ENCODE results near the gene TMIGD1.

TMIGD1 gene

GRCh38 chr17:30314474-30314873 lies 19.4 kb downstream of the TMIGD1 start:
- H3K36me3 ChIP-seq (ENCODE audit: control insufficient read depth, insufficient read depth, low read length) = no peaks in the 10 kb centered on the region
- H3K4me1 ChIP-seq (ENCODE audit: control insufficient read depth, insufficient read depth, low read length) = peaks cover 2% of the 10 kb centered on the region
- no peaks in the 10 kb centered on the region for H3K27me3 ChIP-seq (ENCODE audit: control insufficient read depth, insufficient read depth, low read length)
- no peak overlapping the region for H3K27ac ChIP-seq (ENCODE audit: low read depth, low read length)
- no peak overlapping the region for H3K4me3 ChIP-seq (ENCODE audit: low read length)
- H3K9ac ChIP-seq (ENCODE audit: low read length) = no peak overlapping the region

DNA sequence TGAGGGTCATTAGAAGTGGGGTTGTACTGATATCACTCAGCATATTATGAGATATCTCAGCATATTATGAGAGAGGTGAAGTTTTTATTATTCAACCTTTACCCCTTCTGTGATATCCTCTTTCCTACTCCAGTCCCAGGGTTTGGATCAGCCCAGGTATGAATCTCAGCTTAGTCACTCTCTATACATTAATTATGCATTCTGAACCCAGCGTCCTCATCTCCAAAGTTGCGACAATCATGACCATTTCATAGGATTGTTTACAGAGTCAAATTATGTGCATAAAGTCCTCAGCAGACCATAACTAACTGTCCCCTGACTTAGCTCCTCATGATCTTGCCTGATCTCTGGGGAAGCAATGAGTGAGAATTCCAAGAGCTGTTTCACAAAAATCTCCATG lies 21.6 kb downstream of the TMIGD1 start:
- no peaks in the 10 kb centered on the region for H3K27me3 ChIP-seq (ENCODE audit: control insufficient read depth, insufficient read depth, low read length)
- H3K4me3 ChIP-seq (ENCODE audit: low read length) = no peak overlapping the region
- H3K27ac ChIP-seq (ENCODE audit: low read depth, low read length) = no peak overlapping the region
- no peaks in the 10 kb centered on the region for H3K36me3 ChIP-seq (ENCODE audit: control insufficient read depth, insufficient read depth, low read length)
- no peaks in the 10 kb centered on the region for H3K4me1 ChIP-seq (ENCODE audit: control insufficient read depth, insufficient read depth, low read length)
- H3K9ac ChIP-seq (ENCODE audit: low read length) = no peak overlapping the region

DNA sequence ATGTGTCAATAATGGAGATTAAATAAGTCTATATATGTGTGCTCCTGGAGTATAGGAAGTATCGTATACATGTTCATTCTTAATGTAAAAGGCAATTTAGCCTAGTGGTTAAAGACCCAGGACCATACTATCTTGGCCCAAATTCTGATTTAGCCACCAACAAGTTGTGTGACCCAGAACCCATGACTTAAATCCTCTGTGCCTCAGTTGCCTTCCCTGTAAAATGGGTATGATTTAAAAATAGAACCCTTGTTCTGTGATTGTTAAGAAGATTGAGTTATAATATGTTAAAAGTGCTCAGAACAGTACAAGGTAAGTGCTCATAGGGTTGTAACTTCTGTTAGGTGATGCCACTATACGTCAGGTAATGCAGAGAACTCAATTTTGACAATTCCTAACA lies 23.3 kb downstream of the TMIGD1 start:
- Histone ChIP-seq H3K27ac (ENCODE audit: low read depth, low read length) (no peak overlapping the region), H3K4me1 (ENCODE audit: control insufficient read depth, insufficient read depth, low read length) (no peaks in the 10 kb centered on the region), H3K27me3 (ENCODE audit: control insufficient read depth, insufficient read depth, low read length) (no peaks in the 10 kb centered on the region), H3K36me3 (ENCODE audit: control insufficient read depth, insufficient read depth, low read length) (no peaks in the 10 kb centered on the region), H3K4me3 (ENCODE audit: low read length) (no peak overlapping the region), H3K9ac (ENCODE audit: low read length) (no peak overlapping the region)

DNA sequence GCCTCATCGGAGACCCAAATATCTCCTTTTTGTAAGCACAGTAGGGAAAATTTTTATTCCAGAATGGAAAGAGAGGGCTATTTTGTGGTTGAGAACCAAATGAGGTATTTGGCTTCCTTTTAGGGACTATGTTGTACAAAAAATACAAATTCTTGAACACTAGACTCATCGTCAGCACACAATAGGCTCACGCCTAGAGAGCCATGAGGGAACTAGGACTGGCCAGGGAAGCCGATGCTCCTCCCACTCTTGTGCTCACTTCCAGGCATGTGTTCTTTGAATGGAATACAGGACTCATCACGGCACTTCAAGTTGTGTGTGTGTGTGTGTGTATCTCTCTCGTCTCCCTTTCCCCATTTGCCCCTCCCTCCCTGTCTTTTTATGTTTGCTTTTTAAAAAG lies 24.3 kb downstream of the TMIGD1 start:
- Histone ChIP-seq H3K4me1 (ENCODE audit: control insufficient read depth, insufficient read depth, low read length) (no peaks in the 10 kb centered on the region), H3K9ac (ENCODE audit: low read length) (no peak overlapping the region), H3K27ac (ENCODE audit: low read depth, low read length) (no peak overlapping the region), H3K4me3 (ENCODE audit: low read length) (no peak overlapping the region), H3K36me3 (ENCODE audit: control insufficient read depth, insufficient read depth, low read length) (no peaks in the 10 kb centered on the region), H3K27me3 (ENCODE audit: control insufficient read depth, insufficient read depth, low read length) (no peaks in the 10 kb centered on the region)

GRCh38 chr17:30308406-30308805 lies 25.5 kb downstream of the TMIGD1 start:
- no peaks in the 10 kb centered on the region for H3K4me1 ChIP-seq (ENCODE audit: control insufficient read depth, insufficient read depth, low read length)
- no peak overlapping the region for H3K27ac ChIP-seq (ENCODE audit: low read depth, low read length)
- no peaks in the 10 kb centered on the region for H3K36me3 ChIP-seq (ENCODE audit: control insufficient read depth, insufficient read depth, low read length)
- H3K27me3 ChIP-seq (ENCODE audit: control insufficient read depth, insufficient read depth, low read length) = no peaks in the 10 kb centered on the region
- no peak overlapping the region for H3K9ac ChIP-seq (ENCODE audit: low read length)
- no peak overlapping the region for H3K4me3 ChIP-seq (ENCODE audit: low read length)

- H3K36me3 ChIP-seq (ENCODE audit: control insufficient read depth, insufficient read depth, low read length) = no peaks in the 10 kb centered on the region
- no peak overlapping the region for H3K9ac ChIP-seq (ENCODE audit: low read length)
- H3K27ac ChIP-seq (ENCODE audit: low read depth, low read length) = no peak overlapping the region
- no peaks in the 10 kb centered on the region for H3K4me1 ChIP-seq (ENCODE audit: control insufficient read depth, insufficient read depth, low read length)
- H3K4me3 ChIP-seq (ENCODE audit: low read length) = no peak overlapping the region
- H3K27me3 ChIP-seq (ENCODE audit: control insufficient read depth, insufficient read depth, low read length) = no peaks in the 10 kb centered on the region
These were observed 29.1 kb downstream of the TMIGD1 start for GRCh38 chr17:30304778-30305177.

GRCh38 chr17:30302241-30302640 lies 31.6 kb downstream of the TMIGD1 start:
- Histone ChIP-seq H3K4me1 (ENCODE audit: control insufficient read depth, insufficient read depth, low read length) (no peaks in the 10 kb centered on the region), H3K27me3 (ENCODE audit: control insufficient read depth, insufficient read depth, low read length) (no peaks in the 10 kb centered on the region), H3K36me3 (ENCODE audit: control insufficient read depth, insufficient read depth, low read length) (no peaks in the 10 kb centered on the region), H3K9ac (ENCODE audit: low read length) (no peak overlapping the region), H3K27ac (ENCODE audit: low read depth, low read length) (no peak overlapping the region), H3K4me3 (ENCODE audit: low read length) (no peak overlapping the region)

DNA sequence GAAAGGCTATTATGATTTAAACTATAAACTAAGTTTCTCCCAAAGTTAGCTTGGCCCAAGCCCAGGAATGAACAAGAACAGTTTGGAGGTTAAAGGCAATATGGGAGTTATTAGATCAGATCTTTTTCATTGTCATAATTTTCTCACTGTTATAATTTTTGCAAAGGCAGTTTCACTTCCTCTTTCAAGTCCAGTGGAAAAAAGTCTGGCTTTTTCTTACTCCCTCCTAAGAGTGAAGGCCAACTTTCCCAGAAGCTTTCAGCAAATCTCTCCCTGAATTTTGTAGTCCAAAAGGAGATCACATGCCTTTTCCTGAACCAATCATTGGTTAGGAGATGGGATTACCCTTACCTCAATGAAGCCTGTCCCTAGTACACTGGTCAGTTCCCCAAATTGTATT lies 33.0 kb downstream of the TMIGD1 start:
- Histone ChIP-seq H3K27me3 (ENCODE audit: control insufficient read depth, insufficient read depth, low read length) (no peaks in the 10 kb centered on the region), H3K4me1 (ENCODE audit: control insufficient read depth, insufficient read depth, low read length) (no peaks in the 10 kb centered on the region), H3K36me3 (ENCODE audit: control insufficient read depth, insufficient read depth, low read length) (no peaks in the 10 kb centered on the region), H3K4me3 (ENCODE audit: low read length) (no peak overlapping the region), H3K9ac (ENCODE audit: low read length) (no peak overlapping the region), H3K27ac (ENCODE audit: low read depth, low read length) (no peak overlapping the region)

GRCh38 chr17:30299000-30299399 lies 34.9 kb downstream of the TMIGD1 start:
- H3K27ac ChIP-seq (ENCODE audit: low read depth, low read length) = no peak overlapping the region
- H3K36me3 ChIP-seq (ENCODE audit: control insufficient read depth, insufficient read depth, low read length) = no peaks in the 10 kb centered on the region
- H3K4me3 ChIP-seq (ENCODE audit: low read length) = no peak overlapping the region
- H3K9ac ChIP-seq (ENCODE audit: low read length) = no peak overlapping the region
- H3K4me1 ChIP-seq (ENCODE audit: control insufficient read depth, insufficient read depth, low read length) = no peaks in the 10 kb centered on the region
- no peaks in the 10 kb centered on the region for H3K27me3 ChIP-seq (ENCODE audit: control insufficient read depth, insufficient read depth, low read length)

- H3K27ac ChIP-seq (ENCODE audit: low read depth, low read length) = no peak overlapping the region
- H3K27me3 ChIP-seq (ENCODE audit: control insufficient read depth, insufficient read depth, low read length) = no peaks in the 10 kb centered on the region
- no peak overlapping the region for H3K4me3 ChIP-seq (ENCODE audit: low read length)
- H3K36me3 ChIP-seq (ENCODE audit: control insufficient read depth, insufficient read depth, low read length) = no peaks in the 10 kb centered on the region
- no peaks in the 10 kb centered on the region for H3K4me1 ChIP-seq (ENCODE audit: control insufficient read depth, insufficient read depth, low read length)
- H3K9ac ChIP-seq (ENCODE audit: low read length) = no peak overlapping the region
These were observed 36.1 kb downstream of the TMIGD1 start for GRCh38 chr17:30297715-30298114.

GRCh38 chr17:30296499-30297080 lies 37.3 kb downstream of the TMIGD1 start:
- H3K4me3 ChIP-seq (ENCODE audit: low read length) = no peak overlapping the region
- H3K36me3 ChIP-seq (ENCODE audit: control insufficient read depth, insufficient read depth, low read length) = no peaks in the 10 kb centered on the region
- H3K4me1 ChIP-seq (ENCODE audit: control insufficient read depth, insufficient read depth, low read length) = no peaks in the 10 kb centered on the region
- H3K27ac ChIP-seq (ENCODE audit: low read depth, low read length) = no peak overlapping the region
- no peak overlapping the region for H3K9ac ChIP-seq (ENCODE audit: low read length)
- no peaks in the 10 kb centered on the region for H3K27me3 ChIP-seq (ENCODE audit: control insufficient read depth, insufficient read depth, low read length)

- peak overlapping the region; percentile 86 for H3K4me3 ChIP-seq (ENCODE audit: low read length)
- H3K27ac ChIP-seq (ENCODE audit: low read depth, low read length) = peak overlapping the region; percentile 79
- peak overlapping the region; percentile 70 for H3K9ac ChIP-seq (ENCODE audit: low read length)
- H3K27me3 ChIP-seq (ENCODE audit: control insufficient read depth, insufficient read depth, low read length) = no peaks in the 10 kb centered on the region
- H3K4me1 ChIP-seq (ENCODE audit: control insufficient read depth, insufficient read depth, low read length) = peaks cover 12% of the 10 kb centered on the region
- H3K36me3 ChIP-seq (ENCODE audit: control insufficient read depth, insufficient read depth, low read length) = no peaks in the 10 kb centered on the region
These were observed 41.5 kb downstream of the TMIGD1 start for GRCh38 chr17:30292286-30292858.

GRCh38 chr17:30291543-30292285 lies 42.1 kb downstream of the TMIGD1 start, which contains the start of gene BLMH:
Gene BLMH (minus strand): TSS chr17:30291944. CDS start chr17:30291819, 125 bp downstream.
- H3K36me3 ChIP-seq (ENCODE audit: control insufficient read depth, insufficient read depth, low read length) = no peaks in the 10 kb centered on the region
- H3K9ac ChIP-seq (ENCODE audit: low read length) = peak within 1 kb of the TSS; percentile 70
- H3K27me3 ChIP-seq (ENCODE audit: control insufficient read depth, insufficient read depth, low read length) = no peaks in the 10 kb centered on the region
- H3K4me3 ChIP-seq (ENCODE audit: low read length) = peak within 1 kb of the TSS; percentile 97
- peak within 1 kb of the TSS; percentile 79 for H3K27ac ChIP-seq (ENCODE audit: low read depth, low read length)
- peaks cover 12% of the 10 kb centered on the region for H3K4me1 ChIP-seq (ENCODE audit: control insufficient read depth, insufficient read depth, low read length)

All from rectal smooth muscle tissue (tissue), 1 donor.